K562 (cell line): ENCODE results near the gene PHF1. TPM values are rescaled to one million over a fixed set of nuclear protein-coding genes. Genes with fewer than 3 reads are reported as not detected.

Source experiments
- BCOR ChIP-seq: fragments of 450-650 bp; IDR thresholded peaks from 2 replicates; pipeline ENCODE4 v1.6.1; 2016
- CREB1 ChIP-seq, 2 experiments: sonication (generic) in 1 of 2; formaldehyde crosslinking in 1 of 2; IDR thresholded peaks; 2 replicates each; pipeline versions ENCODE4 v1.6.1 to v1.8.0; 2012 to 2022; ENCODE audit warnings: inconsistent platforms in 1 of 2, mild to moderate bottlenecking in 1 of 2, missing genetic modification reagents in 1 of 2, moderate library complexity in 1 of 2
- DIDO1 ChIP-seq: fragments of 450-650 bp; IDR thresholded peaks from 2 replicates; pipeline ENCODE4 v1.6.1; 2016; ENCODE audit warnings: low read depth, missing biosample characterization, missing genetic modification characterization
- PPARD ChIP-seq: fragments of 250-450 bp; sonication (Bioruptor Pico); IDR thresholded peaks from 2 replicates; pipeline ENCODE4 v1.8.0; 2022; ENCODE audit warnings: inconsistent platforms, mild to moderate bottlenecking, moderate library complexity
- RERE ChIP-seq: sonication (generic); formaldehyde crosslinking; IDR thresholded peaks from 2 replicates; pipeline ENCODE4 v1.8.0; 2023; ENCODE audit warnings: missing genetic modification reagents, mild to moderate bottlenecking, borderline replicate concordance
- REST ChIP-seq, 2 experiments: fragments of 450-650 bp; formaldehyde crosslinking in 1 of 2; IDR thresholded peaks; 2 replicates each; pipeline versions ENCODE4 v1.4.0 to v1.6.1; 2014 to 2020; ENCODE audit warnings: mild to moderate bottlenecking in 2 of 2, borderline replicate concordance in 1 of 2, low read depth in 1 of 2
- SIN3A ChIP-seq, 2 experiments: fragments of 150-350 bp in 1 of 2; IDR thresholded peaks; 2 replicates each; pipeline ENCODE4 v1.6.1; 2011 to 2016; ENCODE audit warnings: borderline replicate concordance in 2 of 2, low read depth in 2 of 2, low read length in 2 of 2, mild to moderate bottlenecking in 2 of 2, moderate library complexity in 2 of 2; ENCODE audit not compliant: control insufficient read depth in 1 of 2
- YY1 ChIP-seq, 3 experiments: IDR thresholded peaks; 2 replicates each; pipeline ENCODE4 v1.6.1; 2011; ENCODE audit warnings: low read length in 2 of 3, mild to moderate bottlenecking in 2 of 3, moderate library complexity in 2 of 3, borderline replicate concordance in 1 of 3, control low read depth in 1 of 3, low read depth in 1 of 3; ENCODE audit not compliant: insufficient read depth in 3 of 3, insufficient replicate concordance in 2 of 3, control insufficient read depth in 1 of 3, insufficient read length in 1 of 3; ENCODE audit errors: extremely low read depth in 1 of 3
- ZNF23 ChIP-seq: fragments of 250-450 bp; sonication (Bioruptor Pico); IDR thresholded peaks from 2 replicates; pipeline ENCODE4 v1.4.0; 2020; ENCODE audit warnings: mild to moderate bottlenecking
- ZNF76 ChIP-seq: fragments of 250-450 bp; sonication (Bioruptor Pico); IDR thresholded peaks from 2 replicates; pipeline ENCODE4 v1.4.0; 2020; ENCODE audit warnings: mild to moderate bottlenecking, moderate library complexity, borderline replicate concordance
- ZSCAN32 ChIP-seq: fragments of 450-650 bp; formaldehyde crosslinking; IDR thresholded peaks from 2 replicates; pipeline ENCODE4 v1.4.0; 2020; ENCODE audit warnings: mild to moderate bottlenecking, moderate library complexity
- polyA plus RNA-seq, 8 experiments: library from polyadenylated mRNA; depleted of rRNA in 4 of 8; stranded (reverse) in 5 of 8; unstranded in 3 of 8; fragments of >200 nt; fragmentation: Nextera tagmentation in 2 of 8; fragmentation: Illumina TruSeq in 1 of 8; extraction: Ambion mirVana in 2 of 8; extraction: Trizol in 1 of 8; gene quantifications; 2 replicates each; pipeline versions ENCODE4 v1.2.1 to v1.2.3, GENCODE V29; 2011 to 2014; ENCODE audit warnings: inconsistent platforms in 1 of 8, missing spikeins in 1 of 8
- total RNA-seq, 7 experiments: library from RNA; depleted of rRNA in 6 of 7; stranded (reverse); fragments of >200 nt in 6 of 7; fragmentation: Illumina TruSeq in 2 of 7; extraction: Trizol in 2 of 7; gene quantifications; 2 replicates each; pipeline versions ENCODE4 v1.2.1 to v1.2.3, GENCODE V29; 2011 to 2021; ENCODE audit warnings: low replicate concordance in 1 of 7

Gene PHF1
- total and polyA plus RNA-seq, 9 of the 15 experiments (the other 6 are each of a cell fraction or from before 2014, with no cell fraction given): 3.7 to 64.2 (median 33.7) TPM

GRCh38 chr6:33417128-33417902 lies 6.5 kb downstream of the PHF1 start (continued):
- TF ChIP-seq BCOR (no peak), PPARD (CRISPR knock-in tag) (no peak), ZNF76 (CRISPR knock-in tag) (no peak), ZNF23 (CRISPR knock-in tag) (no peak), RERE (CRISPR knock-in tag) (peak; percentile 93; the same call in 1 of the 2 replicates), CREB1 (IDR thresholded peaks at IDR 0.05) (no peak), CREB1 (CRISPR knock-in tag; IDR thresholded peaks at IDR 0.05) (0 out of 2 replicates have a peak, but pooled peaks have one; percentile 49), SIN3A (IDR thresholded peaks at IDR 0.05; ENCODE audit: borderline replicate concordance in 2 of 2, control insufficient read depth in 1 of 2, low read depth in 2 of 2, low read length in 2 of 2) (peak in 1 of 2 experiments; percentile 32; a peak in 2 of 4 replicates), ZSCAN32 (CRISPR knock-in tag) (no peak), YY1 (IDR thresholded peaks at IDR 0.05; ENCODE audit: borderline replicate concordance in 1 of 3, control insufficient read depth in 1 of 3, extremely low read depth in 1 of 3, insufficient read depth in 3 of 3, insufficient read length in 1 of 3, insufficient replicate concordance in 2 of 3, low read depth in 1 of 3, low read length in 2 of 3) (no peak), DIDO1 (tag) (no peak), REST (IDR thresholded peaks at IDR 0.05; ENCODE audit: borderline replicate concordance) (no peak), REST (CRISPR knock-in tag; IDR thresholded peaks at IDR 0.05; ENCODE audit: low read depth) (no peak)
